ENCODE data around the gene SCUBE1. TPM values are rescaled to one million over a fixed set of nuclear protein-coding genes. Genes with fewer than 3 reads are reported as not detected.

Gene SCUBE1
- total RNA-seq, 2 experiments from 2014 or later: 0.07 TPM; not detected in 1

GRCh38 chr22:43279867-43280522 is 63.2 kb downstream of the SCUBE1 start:
- Mint-ChIP-seq H3K27me3 (no peaks in the 10 kb centered on the region), H3K4me1 (ENCODE audit: low read depth) (no peaks in the 10 kb centered on the region)
- CTCF ChIA-PET: interaction anchor here (0.9 kb wide), 1 partner anchor 106 kb away, joined by 4 read pairs; no protein-coding TSS in a partner anchor

GRCh38 chr22:43277987-43278601 is 65.1 kb downstream of the SCUBE1 start:
- CTCF ChIA-PET: interaction anchor here (1.8 kb wide), 1 partner anchor 68 kb away, joined by 6 read pairs; no protein-coding TSS in a partner anchor
- H3K27me3 Mint-ChIP-seq: no peaks in the 10 kb centered on the region
- H3K9me3 Mint-ChIP-seq: no peaks in the 10 kb centered on the region
- no peak for DNase-seq
- H3K27ac Mint-ChIP-seq: no peak overlapping the region
- H3K4me1 Mint-ChIP-seq (ENCODE audit: low read depth): no peaks in the 10 kb centered on the region
- no peak for TF ChIP-seq CTCF (IDR thresholded peaks at IDR 0.05)
- intact Hi-C loops (cut with micrococcal nuclease): loop anchor here (10.0 kb wide), 1 partner anchor 107 kb away; no protein-coding TSS in a partner anchor
- no peaks in the 10 kb centered on the region for H3K36me3 Mint-ChIP-seq (ENCODE audit: low read depth)
- no peak for ATAC-seq
- no peak overlapping the region for H3K4me3 Mint-ChIP-seq
- POLR2A ChIA-PET: no interaction called here

More at GRCh38 chr22:43279867-43280522, 63.2 kb downstream of the SCUBE1 start:
- no peak for ATAC-seq
- POLR2A ChIA-PET: no interaction called here
- H3K9me3 Mint-ChIP-seq: no peaks in the 10 kb centered on the region
- H3K36me3 Mint-ChIP-seq (ENCODE audit: low read depth): no peaks in the 10 kb centered on the region
- intact Hi-C loops (cut with micrococcal nuclease): loop anchor here (10.0 kb wide), 1 partner anchor 105 kb away; no protein-coding TSS in a partner anchor
- no peak overlapping the region for H3K4me3 Mint-ChIP-seq
- TF ChIP-seq CTCF (IDR thresholded peaks at IDR 0.05): no peak
- DNase-seq: no peak
- H3K27ac Mint-ChIP-seq: no peak overlapping the region

GRCh38 chr22:43277091-43277490 is 66.1 kb downstream of the SCUBE1 start:
- Mint-ChIP-seq H3K27me3 (no peaks in the 10 kb centered on the region), H3K36me3 (ENCODE audit: low read depth) (no peaks in the 10 kb centered on the region), H3K4me3 (no peak overlapping the region), H3K4me1 (ENCODE audit: low read depth) (no peaks in the 10 kb centered on the region), H3K9me3 (no peaks in the 10 kb centered on the region), H3K27ac (no peak overlapping the region)
- ChIA-PET POLR2A (interaction anchor here (0.6 kb wide), 1 partner anchor 11 kb away, joined by 3 read pairs; no protein-coding TSS in a partner anchor), CTCF (interaction anchor here (1.8 kb wide), 1 partner anchor 69 kb away, joined by 6 read pairs; no protein-coding TSS in a partner anchor)
- intact Hi-C loops (cut with micrococcal nuclease): loop anchor here (10.0 kb wide), 1 partner anchor 108 kb away; no protein-coding TSS in a partner anchor
- no peak for DNase-seq
- ATAC-seq: no peak
- TF ChIP-seq CTCF (IDR thresholded peaks at IDR 0.05): no peak

- POLR2A ChIA-PET: no interaction called here
- no peak for TF ChIP-seq CTCF (IDR thresholded peaks at IDR 0.05)
- Mint-ChIP-seq H3K9me3 (no peaks in the 10 kb centered on the region), H3K4me1 (ENCODE audit: low read depth) (no peaks in the 10 kb centered on the region), H3K36me3 (ENCODE audit: low read depth) (no peaks in the 10 kb centered on the region), H3K27me3 (no peaks in the 10 kb centered on the region), H3K4me3 (no peak overlapping the region), H3K27ac (no peak overlapping the region)
- intact Hi-C loops (cut with micrococcal nuclease): loop anchor here (10.0 kb wide), 1 partner anchor 108 kb away; no protein-coding TSS in a partner anchor
- ATAC-seq: no peak
- CTCF ChIA-PET: interaction anchor here (0.7 to 1.7 kb wide), 3 partner anchors 27 to 70 kb away, joined by 3 to 19 read pairs (median 3); no protein-coding TSS in a partner anchor
- DNase-seq: no peak
Measured at GRCh38 chr22:43276321-43276720, 66.9 kb downstream of the SCUBE1 start.
